CD4-positive, alpha-beta T cell treated with Interleukin-15 for 4 hours (primary cell): ENCODE results near the gene ERFE.
"Not testable (repeated sequence)": the region's sequence is repeated elsewhere in the genome, so short reads cannot be mapped to it uniquely, and the experiment has no call there.

Experiments used
- DNase-seq: peaks from one replicate; pipeline ENCODE4 v3.0.0-alpha.2; 2020; ENCODE audit warnings: low spot score

The ERFE gene

DNA sequence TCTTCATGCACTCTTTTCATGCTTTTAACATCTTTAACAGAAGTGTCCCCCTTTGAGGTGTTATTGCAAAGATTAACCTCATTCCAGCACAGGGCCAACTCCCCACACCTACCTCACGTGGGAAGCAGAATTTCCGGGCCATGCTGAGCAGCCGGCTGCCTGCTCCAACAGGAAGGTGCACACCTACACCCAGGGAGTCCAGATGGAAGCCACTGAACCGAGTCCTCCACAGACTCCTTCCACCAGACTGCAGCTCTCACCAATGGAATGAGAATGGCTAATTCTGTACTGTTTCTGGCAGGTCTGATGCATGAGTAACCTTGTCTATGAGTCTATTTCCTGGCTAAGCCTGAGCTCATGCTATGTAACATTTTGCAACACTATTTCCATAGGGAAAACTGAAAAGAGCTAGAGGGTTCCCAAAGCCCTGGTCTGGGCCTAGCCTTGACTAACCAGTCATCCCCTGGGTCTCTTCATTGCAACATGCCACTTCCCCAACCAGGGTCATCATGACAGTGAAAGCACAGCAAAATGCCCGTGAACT is 11.0 kb downstream of the ERFE start:
- DNase-seq: no peak

DNA sequence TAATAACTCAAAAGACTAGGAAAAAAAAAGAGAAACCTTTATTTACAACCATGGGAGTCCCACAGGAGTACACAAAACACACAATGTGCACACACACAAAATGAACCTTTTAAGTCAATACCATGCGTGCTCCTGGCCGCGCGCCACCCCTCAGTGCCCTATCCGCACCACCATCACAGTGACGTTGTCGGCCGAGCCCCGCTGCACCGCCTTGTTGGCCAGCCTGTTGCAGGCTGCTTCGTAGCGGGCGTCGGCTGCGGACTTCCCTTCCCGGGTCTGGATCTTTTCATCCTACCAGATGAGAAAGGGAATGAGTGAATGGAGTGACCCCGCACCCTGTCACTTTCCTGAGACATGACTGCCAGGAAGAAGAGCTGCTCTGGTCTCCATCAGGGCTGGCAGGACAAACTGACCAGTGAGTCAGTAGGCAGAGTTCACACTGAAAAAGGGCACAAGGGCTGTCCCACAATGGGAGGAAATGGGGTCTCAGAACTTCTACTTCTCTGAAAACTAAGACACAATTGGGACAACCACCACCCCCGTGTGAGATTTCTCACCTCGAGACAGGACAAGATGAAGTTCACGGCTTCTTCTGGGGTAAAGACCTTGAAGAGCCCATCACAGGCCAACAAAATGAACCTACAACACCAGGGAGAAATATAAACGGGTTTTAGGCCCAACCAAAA is 11.8 kb downstream of the ERFE start:
- no peak for DNase-seq

DNA sequence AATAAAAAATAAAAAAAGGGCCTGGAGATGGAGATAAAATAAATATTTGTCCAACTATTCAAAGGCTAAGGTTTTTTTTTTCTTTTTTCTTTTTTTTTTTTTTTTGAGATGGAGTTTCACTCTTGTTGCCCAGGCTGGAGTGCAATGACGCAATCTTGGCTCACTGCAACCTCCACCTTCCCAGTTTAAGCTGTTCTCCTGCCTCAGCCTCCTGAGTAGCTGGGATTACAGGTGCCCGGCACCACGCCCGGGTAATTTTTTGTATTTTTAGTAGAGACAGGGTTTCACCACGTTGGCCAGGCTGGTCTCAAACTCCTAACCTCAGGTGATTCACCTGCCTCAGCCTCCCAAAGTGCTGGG is 12.3 kb downstream of the ERFE start:
- DNase-seq: not testable (repeated sequence)

DNA sequence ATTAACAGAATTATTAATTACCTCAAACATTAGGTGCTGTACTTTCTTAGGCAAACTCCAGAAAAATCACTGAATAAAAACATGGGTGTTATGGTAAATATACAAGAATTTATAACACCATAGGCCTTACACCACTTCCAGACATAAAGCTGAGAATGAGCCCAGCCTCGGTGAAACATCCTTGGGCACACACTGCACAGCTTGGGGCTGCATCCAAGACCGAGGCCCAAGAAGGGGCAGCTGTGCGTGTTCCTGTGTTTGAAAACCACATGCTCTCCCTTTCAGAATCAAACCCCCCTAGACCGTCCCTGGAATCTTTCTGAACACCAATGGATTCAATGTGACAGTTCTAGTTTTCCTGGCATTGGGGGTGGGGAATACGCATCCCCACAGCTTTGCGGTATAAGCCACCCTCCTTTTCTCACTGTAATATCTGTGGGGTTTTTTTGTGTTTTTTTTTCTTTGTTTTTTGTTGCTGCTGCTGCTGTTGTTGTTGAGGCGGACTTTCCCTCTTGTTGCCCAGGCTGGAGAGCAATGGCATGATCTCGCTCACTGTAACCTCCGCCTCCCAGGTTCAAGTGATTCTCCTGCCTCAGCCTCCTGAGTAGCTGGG is 12.9 kb downstream of the ERFE start:
- no peak for DNase-seq

DNA sequence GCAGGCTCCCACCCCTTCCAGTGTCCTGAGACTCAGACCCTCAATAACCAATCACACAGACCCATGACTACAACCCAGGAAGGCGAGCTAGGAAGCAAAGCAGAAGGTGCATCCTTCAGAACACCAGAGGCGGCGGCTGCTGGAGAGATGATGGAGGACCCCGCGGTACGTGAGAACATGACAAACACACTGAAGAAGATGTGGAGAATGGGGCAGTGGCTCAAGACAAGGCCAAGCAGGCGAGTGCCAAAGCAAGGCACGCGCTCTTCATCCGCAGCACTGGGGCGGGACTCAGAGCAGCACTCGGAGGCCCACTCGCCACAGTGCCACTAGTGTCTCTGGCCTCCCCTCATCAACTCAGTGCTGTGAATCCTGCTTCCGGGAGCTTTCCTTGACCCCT is 13.7 kb downstream of the ERFE start:
- DNase-seq: no peak

DNA sequence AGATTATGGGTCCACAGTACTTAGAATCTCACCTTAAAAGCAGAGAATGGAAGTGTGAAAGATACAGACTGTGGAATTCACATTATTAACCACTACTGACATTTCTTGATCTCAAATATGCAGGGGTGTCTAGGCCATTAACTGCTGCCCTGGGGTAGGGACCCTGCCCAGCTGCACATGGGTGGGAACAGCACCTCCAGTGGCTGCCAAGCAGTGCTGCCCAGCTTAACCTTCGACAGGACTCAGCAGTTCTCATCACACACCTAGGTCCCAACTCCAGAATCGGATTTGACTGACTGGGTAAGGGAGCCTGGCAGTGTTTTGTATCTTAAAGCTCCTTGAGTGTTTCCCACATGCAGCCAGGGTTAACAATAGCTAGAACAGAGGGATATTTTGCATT is 14.9 kb downstream of the ERFE start:
- no peak for DNase-seq

DNA sequence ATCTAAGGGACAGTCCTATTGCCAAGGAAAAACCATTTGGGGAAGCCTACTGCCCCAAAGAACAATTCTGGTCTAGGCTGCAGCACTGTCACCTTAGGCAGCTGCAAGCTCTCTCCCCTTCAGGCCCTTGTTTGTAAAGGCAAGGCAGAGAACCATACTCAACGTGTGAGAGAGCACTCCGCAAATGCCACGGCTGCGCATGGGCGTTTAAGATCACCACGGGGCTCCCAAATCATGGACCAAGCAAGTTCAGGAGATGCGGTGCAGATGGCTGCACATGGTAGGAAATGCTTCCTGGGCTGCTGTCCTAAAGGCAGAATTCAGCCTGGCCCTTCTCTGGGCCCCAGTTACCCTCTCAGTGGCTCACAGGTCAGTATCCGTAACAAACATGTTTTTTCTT is 15.5 kb downstream of the ERFE start:
- DNase-seq: no peak

DNA sequence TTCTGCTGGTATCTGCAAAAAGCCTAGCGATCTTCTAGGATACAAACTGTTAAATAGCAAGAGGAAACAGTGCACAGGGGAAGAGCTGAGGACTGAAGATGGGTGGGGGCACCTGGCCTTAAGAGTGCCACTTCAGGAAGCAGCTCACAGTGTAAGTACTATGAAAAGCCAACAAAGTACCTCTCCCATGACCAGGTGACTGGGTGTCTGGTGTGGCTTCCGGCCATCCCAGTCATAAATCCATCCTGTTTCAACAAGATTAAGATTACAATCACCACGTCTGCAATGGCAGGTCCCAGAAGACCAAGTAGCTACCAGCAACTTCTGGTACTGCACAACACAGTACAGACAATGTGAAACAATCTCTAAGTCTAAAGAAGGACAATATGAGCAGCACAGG is 15.9 kb downstream of the ERFE start:
- DNase-seq: no peak

DNA sequence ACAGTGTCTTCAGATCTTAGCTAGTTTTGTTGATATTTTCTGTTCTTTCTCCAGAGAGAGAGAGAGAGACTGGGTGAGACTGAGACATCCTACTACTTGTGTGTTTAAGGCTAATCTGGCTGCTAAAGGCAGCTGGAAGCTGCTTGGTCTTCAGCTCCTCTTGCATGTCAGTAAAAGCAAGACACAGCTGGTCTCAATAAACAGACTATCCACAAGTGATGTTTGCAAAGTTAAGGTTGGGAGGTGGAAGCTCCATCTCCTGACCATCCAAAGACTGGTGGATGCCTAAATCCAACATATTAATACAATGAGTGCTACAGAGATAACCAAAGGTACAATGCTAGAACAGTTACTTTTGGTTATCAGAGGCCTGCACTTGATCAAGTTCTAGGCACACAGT is 17.8 kb downstream of the ERFE start:
- no peak for DNase-seq

DNA sequence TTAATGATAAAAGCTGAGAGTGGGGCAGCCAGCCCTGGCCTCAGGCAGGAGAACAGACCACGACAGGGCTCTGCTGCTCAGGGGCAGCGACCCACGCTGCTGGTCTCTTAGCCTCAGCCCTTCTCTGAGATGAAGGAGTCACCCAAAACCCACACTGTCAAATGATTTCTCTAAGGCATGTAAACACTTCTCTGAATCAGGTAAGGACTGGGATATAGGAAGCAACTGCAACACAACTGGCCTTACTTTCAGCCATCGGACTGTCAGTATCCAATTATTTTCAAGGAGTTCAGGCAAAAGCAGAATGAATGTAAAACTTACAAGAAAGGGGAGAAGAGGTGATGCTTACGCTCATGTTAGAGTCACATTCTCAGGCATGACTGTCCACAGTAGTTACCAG is 21.8 kb downstream of the ERFE start:
- no peak for DNase-seq

DNA sequence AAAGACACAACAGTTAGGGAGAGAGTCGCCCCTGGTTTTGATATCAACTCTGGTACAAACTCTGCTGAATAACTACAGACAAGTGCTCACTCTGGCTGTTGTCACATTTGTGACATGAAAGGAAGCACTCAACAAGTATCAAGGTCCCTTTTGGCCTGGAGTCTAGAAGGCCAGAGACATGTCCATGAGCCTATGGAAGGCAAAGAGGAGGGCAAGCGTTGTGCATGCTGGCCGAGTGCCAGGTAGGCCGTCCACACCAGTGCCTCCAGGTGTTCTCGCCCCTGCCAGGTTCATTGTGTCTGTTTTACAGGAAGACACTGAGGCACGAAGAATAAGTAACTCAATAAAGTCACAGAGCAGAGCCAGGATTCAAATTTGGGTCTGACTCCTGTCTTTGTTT is 23.6 kb downstream of the ERFE start:
- no peak for DNase-seq

DNA sequence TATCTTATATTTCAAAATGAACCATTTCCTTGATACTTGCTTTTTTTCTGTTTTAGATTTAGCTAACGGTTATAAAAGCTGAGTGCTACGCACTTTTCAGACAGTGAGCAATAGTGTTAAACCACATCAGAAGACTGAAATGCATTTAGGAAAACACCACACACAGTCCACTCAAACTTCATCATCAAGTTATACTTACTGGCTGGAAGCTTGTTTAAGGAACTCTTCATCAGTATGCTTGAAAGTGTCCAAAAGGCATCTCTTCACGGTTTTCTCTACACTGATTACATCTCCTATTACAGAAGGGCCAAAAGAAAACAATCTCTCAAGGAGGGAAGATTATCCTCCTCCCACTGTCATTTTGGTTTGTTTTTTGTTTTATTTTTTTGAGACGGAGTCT is 25.1 kb downstream of the ERFE start:
- DNase-seq: no peak

DNA sequence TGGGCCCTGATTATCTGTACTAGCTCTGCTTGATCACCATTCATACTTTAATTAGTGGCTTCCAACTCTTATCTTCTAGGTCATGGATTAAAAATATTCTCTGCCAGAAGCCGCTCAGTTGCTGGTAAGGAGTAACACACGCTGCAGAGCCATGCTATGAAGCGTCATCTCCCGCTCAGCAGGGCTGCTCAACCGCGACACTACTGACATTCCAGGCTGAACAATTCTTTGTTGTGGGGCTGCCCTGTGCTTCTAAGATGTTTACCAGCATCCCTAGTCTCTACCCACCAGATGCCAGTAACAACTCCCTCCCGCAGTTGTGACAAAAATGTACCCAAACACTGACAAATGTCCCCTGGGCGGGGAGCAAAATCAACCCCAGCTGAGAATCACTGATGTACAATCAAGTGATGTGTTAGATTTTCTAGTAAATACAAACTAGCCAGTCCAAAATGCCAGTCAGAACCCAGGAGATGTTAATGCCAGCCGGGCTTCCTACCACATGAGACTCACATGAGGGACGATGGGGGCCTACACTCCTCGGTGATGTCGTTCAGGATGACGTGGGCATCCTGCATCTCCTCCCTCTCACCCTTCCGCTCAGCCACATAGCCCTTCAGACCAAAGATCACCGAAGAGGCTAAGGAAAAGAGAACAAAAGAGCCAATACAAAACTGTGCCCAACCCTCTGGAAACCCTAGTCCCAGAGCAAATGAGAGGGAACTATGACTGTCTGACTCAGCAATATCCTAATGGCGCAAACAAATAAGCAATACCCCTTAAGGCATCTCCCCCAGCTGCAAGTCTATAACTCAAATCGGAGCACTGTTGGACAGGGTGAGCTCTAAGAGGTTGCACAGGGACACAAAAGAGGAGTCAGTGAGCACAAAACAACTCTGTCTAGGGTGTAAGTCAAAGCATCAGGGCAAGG is 29.1 kb downstream of the ERFE start:
- no peak for DNase-seq

DNA sequence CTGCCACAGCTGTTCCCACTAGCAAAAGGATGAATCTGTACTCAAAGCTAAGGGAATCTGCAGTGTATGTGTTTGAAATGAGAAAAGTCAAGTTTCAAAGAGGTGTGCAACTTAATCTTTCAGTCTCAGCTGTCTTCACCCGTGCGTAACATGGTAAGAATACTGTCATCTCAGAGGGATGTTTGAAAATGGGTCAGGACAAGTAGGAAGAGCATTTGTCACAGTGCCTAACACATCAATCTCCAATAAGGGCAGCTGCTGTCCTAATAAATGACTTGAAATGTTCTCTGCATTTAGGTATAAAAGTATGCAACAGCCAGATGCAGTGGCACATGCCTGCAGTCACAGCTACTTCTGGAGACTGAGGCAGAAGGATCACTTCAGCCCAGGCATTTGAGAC is 31.7 kb downstream of the ERFE start:
- no peak for DNase-seq

DNA sequence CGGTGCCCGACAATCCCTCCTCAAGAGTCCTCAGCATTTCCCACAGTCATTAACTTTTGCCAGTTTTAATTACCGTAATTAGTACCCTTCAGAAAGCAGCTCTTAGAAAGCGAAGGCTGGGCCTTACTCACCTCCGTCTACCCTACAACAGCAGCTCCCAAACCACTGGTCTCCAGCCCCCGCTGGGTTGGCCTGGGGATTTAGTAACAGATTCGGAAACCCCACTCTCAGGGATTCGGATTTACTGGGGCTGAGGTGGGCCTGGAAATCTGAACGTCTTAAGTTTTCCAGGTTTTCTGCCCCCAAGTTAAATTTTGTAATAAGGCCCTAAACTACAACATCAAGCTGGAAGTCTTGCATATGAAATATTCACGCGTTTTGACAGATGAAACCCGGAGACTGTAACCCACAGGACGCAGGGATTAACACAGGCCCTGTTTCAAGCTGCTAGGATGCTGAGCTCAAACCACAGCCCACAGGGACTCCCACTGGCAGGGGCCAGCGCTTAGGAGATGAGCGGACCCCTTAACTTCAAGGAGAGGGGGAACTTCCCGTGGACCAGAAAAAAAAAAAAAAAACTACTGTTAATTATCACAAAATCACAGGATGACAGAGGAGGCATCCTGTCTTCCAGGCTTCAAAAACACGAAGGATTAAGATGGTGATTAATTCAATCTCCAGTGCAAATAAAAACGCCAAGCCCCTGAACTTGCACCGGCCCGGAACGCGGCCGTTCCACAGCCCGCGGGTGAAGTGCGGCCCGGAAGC is 43.7 kb downstream of the ERFE start:
- peak; percentile 12 for DNase-seq

DNA sequence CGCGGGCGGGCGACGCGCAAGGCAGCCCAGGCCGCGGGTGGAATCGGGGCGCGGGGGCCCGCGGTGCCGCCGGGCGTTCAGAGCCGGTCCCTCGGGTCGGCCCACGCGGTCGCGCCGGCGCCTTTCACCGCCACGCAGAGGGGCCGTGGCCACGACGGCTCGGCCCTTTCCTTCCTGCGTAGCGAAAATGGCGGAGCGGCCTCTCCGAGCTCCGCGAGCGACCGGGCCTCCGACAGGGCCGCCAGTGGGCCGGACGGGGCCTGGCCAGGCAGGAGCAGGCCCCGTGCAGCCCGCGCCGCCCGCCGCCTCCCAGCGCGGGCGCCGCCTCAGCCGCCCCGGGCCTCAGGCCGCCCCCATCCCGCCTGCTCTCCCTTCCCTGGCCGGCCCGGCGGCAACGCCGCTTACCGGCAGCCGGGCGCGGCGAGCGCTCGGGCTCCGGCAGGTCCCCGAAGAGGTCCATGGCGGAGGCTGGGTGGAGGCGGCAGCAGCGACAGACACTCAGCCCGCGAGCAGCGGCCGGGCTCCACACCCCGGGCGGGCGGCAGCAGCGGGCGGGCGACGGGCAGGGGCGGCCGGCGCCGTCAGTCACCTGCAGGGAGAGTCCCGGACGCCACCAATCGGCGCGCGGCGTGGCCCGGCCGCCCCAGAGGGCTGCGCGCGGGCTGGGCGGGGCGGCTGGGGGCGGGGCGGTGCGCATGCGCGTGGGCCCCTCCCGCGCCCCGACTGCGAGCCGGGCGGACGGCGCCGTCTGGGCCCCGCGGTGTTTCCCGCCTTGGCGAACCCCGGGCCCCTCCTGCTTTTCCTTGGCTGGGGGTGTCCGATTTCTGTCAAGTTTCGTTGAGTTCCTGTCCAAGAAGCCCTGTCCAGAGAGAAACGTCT is 44.6 kb downstream of the ERFE start, which contains the start of gene ILKAP:
Gene ILKAP (minus strand): TSS at position 602 of the 879 bp plus-strand sequence. CDS start 142 bp downstream, at position 460.
- peak; percentile 89 for DNase-seq

DNA sequence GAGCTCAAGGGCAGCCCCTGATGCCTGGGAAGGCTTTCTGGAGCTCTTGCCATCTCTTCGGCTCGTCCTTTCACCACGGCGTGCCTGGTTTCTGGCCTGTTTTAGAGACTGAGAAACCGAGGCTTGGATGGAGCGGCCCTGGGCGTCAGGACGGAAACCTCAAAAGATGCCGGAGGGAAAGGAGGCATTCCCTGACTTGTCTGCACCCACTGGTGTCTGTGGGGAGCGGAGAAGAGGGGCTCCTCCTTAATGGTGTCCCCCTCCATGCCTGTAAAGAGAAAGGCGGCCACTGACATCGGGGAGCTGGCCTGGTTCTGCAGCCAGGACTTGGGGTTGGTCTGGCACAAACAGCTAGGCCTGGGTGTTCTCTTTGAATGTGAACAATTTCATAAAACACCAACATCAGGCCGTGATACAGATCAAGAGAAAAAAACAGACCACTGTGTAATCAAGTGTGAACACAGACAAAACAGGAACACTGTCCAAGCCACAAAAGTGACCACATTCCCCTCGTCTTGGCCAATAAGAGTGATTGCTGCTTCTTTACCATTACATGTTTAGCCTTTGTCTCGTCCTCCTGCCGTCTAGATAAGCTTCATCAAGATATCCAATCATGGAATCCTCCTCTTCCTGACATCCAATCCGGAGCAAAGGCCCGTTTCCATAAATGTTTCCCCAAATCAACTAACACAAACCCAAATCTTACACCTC is 45.4 kb downstream of the ERFE start:
- DNase-seq: no peak

DNA sequence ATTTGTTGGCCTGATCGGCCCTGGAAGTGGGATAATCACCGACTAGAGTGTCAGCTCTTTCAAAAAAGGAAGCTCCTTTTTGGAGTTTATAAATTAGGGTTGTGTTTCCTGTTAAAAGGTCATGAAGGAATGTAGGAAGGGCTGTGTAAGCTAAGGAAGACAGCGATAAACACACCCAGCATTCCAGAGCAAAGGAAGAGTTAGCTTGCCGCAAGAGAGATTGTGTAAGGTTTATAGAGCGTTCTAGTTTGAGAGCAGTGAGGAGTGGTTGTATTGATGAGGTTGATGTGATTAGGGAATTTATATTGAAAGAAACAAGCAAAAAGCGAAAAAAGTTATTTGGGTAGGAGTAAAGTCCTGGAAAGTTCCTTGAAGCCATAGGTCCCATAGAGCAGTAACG is 48.2 kb downstream of the ERFE start:
- DNase-seq: no peak

DNA sequence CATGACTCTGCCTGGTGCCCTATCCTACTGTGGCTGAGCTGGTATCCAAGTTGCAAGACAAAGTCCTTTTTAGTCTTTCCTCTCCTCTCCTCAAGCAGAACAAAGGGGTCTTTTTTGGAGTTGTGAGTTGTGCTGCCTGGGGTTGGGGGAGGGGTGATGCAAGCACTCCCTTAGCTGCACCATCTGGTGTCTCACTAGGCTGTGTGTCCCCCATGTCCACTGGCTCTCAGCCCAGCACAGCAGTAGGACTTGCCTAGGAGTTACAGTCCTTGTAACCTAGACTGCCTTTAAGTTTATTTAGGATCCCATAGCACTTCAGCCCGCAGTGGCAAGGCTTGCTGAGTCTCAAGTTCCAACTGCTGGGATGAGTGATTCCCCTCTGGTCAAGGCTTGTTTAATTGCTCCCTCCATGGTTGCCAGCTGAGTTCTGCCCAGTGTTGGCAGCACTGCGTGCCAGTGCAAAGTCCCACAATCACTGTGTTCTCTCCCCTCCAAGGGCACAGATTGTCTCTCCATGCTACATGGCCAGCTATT is 57.9 kb downstream of the ERFE start:
- DNase-seq: no peak
